ENCODE results near the gene ASB18.
"Not testable (repeated sequence)": the region's sequence is repeated elsewhere in the genome, so short reads cannot be mapped to it uniquely, and the experiment has no call there.

The ASB18 gene

GRCh38 chr2:236264256-236264655, at the start of gene ASB18:
Gene ASB18 (minus strand): TSS chr2:236264406. CDS start chr2:236264345, 61 bp downstream.
- peak; percentile 28 for DNase-seq

GRCh38 chr2:236311286-236311685, 47.1 kb upstream of the ASB18 start:
- DNase-seq: no peak

- no peak for DNase-seq
Observed at GRCh38 chr2:236309669-236310029, 45.4 kb upstream of the ASB18 start.

- no peak for DNase-seq
Observed at GRCh38 chr2:236308855-236309668, 44.9 kb upstream of the ASB18 start.

- DNase-seq: no peak
Observed at GRCh38 chr2:236307641-236308040, 43.4 kb upstream of the ASB18 start.

- no peak for DNase-seq
Observed at GRCh38 chr2:236306825-236307540, 42.8 kb upstream of the ASB18 start.

- DNase-seq: no peak
Observed at GRCh38 chr2:236305964-236306605, 41.9 kb upstream of the ASB18 start.

- no peak for DNase-seq
Observed at GRCh38 chr2:236305531-236305930, 41.3 kb upstream of the ASB18 start.

- no peak for DNase-seq
Observed at GRCh38 chr2:236303935-236304334, 39.7 kb upstream of the ASB18 start.

- no peak for DNase-seq
Observed at GRCh38 chr2:236302555-236302954, 38.3 kb upstream of the ASB18 start.

GRCh38 chr2:236298924-236299475, 34.8 kb upstream of the ASB18 start:
- DNase-seq: no peak

- DNase-seq: no peak
Observed at GRCh38 chr2:236295481-236295880, 31.3 kb upstream of the ASB18 start.

- no peak for DNase-seq
Observed at GRCh38 chr2:236294647-236295046, 30.4 kb upstream of the ASB18 start.

GRCh38 chr2:236293241-236293810, 29.1 kb upstream of the ASB18 start:
- no peak for DNase-seq

- no peak for DNase-seq
Observed at GRCh38 chr2:236291911-236292310, 27.7 kb upstream of the ASB18 start.

GRCh38 chr2:236291476-236291875, 27.3 kb upstream of the ASB18 start:
- DNase-seq: no peak

GRCh38 chr2:236290742-236291425, 26.7 kb upstream of the ASB18 start:
- DNase-seq: no peak

- DNase-seq: no peak
Observed at GRCh38 chr2:236289766-236290462, 25.7 kb upstream of the ASB18 start.

- DNase-seq: not testable (repeated sequence)
Observed at GRCh38 chr2:236288373-236288772, 24.2 kb upstream of the ASB18 start.

GRCh38 chr2:236287656-236288055, 23.4 kb upstream of the ASB18 start:
- DNase-seq: no peak

GRCh38 chr2:236286873-236287545, 22.8 kb upstream of the ASB18 start:
- no peak for DNase-seq

Data from NCI-H510A (cell line).